Left ventricle myocardium superior (tissue), 1 donor: Measurements from ENCODE around the gene FARP1. TPM values are rescaled to one million over a fixed set of nuclear protein-coding genes. Genes with fewer than 3 reads are reported as not detected.

Experiments
- microRNA-seq: library from miRNA; unstranded; fragments of <30 nt; microRNA quantifications from one replicate; pipeline ENCODE4 v1.2.0, GENCODE V29; 2020; ENCODE audit warnings: borderline number of aligned reads
- total RNA-seq: library from RNA; stranded (reverse); fragmentation: NEBNext Ultra II Directional; extraction: Animal tissue kit (Norgen Biotek cat#: 25700); gene quantifications from one replicate; pipeline ENCODE4 v1.2.1, GENCODE V29; 2021
- donor health status: DM: no; HTN: yes; CAD: no; lungs with severe emphysema.

FARP1 gene
- total RNA-seq, 1 donor from 2014 or later: 14.9 TPM

Small RNA genes lying within 50 kb of the gene (microRNA-seq; reads per million reads assigned to microRNA genes)
- not detected for gene MIR3170

Other genes starting within 250 kb of the FARP1 start
- gene IPO5, start 189.4 kb upstream of the FARP1 start, total RNA-seq: 98.6 TPM
- not detected for gene RNF113B, start 34.2 kb downstream of the FARP1 start, total RNA-seq